HG02610 (cell line): Measurements from ENCODE around the gene KCNAB2.

ENCODE experiments used
- ATAC-seq: cut with Tn5 transposase; IDR thresholded peaks from one replicate; pipeline ENCODE4 v1.9.1; 2021; ENCODE audit warnings: mild to moderate bottlenecking, moderate library complexity; ENCODE audit not compliant: unreplicated experiment

KCNAB2 gene

GRCh38 chr1:6045561-6045960 lies at the start of gene KCNAB2:
Gene KCNAB2 (plus strand): TSS chr1:6045888. CDS start chr1:6051537, 5,649 bp downstream.
- no peak for ATAC-seq

GRCh38 chr1:5996641-5997270 lies 48.9 kb upstream of the KCNAB2 start:
- no peak for ATAC-seq

- no peak for ATAC-seq
Observed at GRCh38 chr1:5997316-5997715, 48.4 kb upstream of the KCNAB2 start.

- no peak for ATAC-seq
Observed at GRCh38 chr1:5998051-5998905, 47.4 kb upstream of the KCNAB2 start.

- ATAC-seq, result no peak
Observed at GRCh38 chr1:5998906-5999301, 46.8 kb upstream of the KCNAB2 start.

- ATAC-seq, result no peak
Observed at GRCh38 chr1:5999711-6000443, 45.8 kb upstream of the KCNAB2 start.

- ATAC-seq, result no peak
Observed at GRCh38 chr1:6000444-6001288, 45.0 kb upstream of the KCNAB2 start.

GRCh38 chr1:6001992-6002576 lies 43.6 kb upstream of the KCNAB2 start:
- no peak for ATAC-seq

- ATAC-seq, result no peak
Observed at GRCh38 chr1:6002714-6003501, 42.8 kb upstream of the KCNAB2 start.

- no peak for ATAC-seq
Observed at GRCh38 chr1:6003568-6004411, 41.9 kb upstream of the KCNAB2 start.

- no peak for ATAC-seq
Observed at GRCh38 chr1:6004412-6005123, 41.1 kb upstream of the KCNAB2 start.

GRCh38 chr1:6005276-6005917 lies 40.3 kb upstream of the KCNAB2 start:
- no peak for ATAC-seq

- ATAC-seq, result no peak
Observed at GRCh38 chr1:6006882-6007281, 38.8 kb upstream of the KCNAB2 start.

- no peak for ATAC-seq
Observed at GRCh38 chr1:6007318-6008083, 38.2 kb upstream of the KCNAB2 start.

- ATAC-seq, result no peak
Observed at GRCh38 chr1:6008084-6008415, 37.6 kb upstream of the KCNAB2 start.

- ATAC-seq, result no peak
Observed at GRCh38 chr1:6008696-6009095, 37.0 kb upstream of the KCNAB2 start.
